Activated CD4-positive, alpha-beta T cell treated with anti-CD3 and anti-CD28 coated beads, Interleukin-2, Interleukin-4, amounts not matched to agents 100 ng/mL and 50 ng/mL, durations not matched to agents 16 hours and 8 hours (primary cell): ENCODE data around the gene ESR1.

ENCODE experiments used
- DNase-seq: peaks from one replicate; pipeline ENCODE4 v3.0.0-alpha.2; 2020; ENCODE audit warnings: low spot score

The ESR1 gene

DNA sequence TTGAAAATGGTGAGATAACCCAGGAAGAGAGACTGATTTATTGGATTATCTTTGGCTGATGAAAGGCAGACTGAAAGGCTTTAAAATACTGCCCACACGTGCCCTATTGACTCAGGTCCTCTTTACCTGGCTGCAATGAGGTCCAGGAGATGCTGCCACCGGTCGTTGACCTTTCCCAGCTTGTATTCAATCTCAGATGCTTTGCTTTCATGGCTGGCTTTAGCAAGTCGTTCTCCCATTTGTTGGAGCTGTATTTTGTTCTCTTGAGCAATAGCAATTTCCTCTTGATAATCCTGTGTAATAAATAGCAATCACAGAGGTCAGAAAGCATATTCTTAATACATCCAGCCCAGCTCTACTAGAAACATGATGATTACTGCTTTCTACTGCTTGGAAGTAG, 368.8 kb downstream of the ESR1 start:
- no peak for DNase-seq
